Breast epithelium (tissue), 4 donors: ENCODE measurements around the gene RBM28. TPM values are rescaled to one million over a fixed set of nuclear protein-coding genes. Genes with fewer than 3 reads are reported as not detected.

Experiments used
- DNase-seq, 2 donors: peaks; one replicate each; pipeline ENCODE4 v3.0.0-alpha.2; 2019; ENCODE audit warnings: low spot score in 2 of 2
- H3K27ac ChIP-seq, 2 donors: fragments of 200-600 bp; sonication (generic) in 1 of 2; one replicate each; pipeline ENCODE4 v1.5.1; 2016 to 2019; ENCODE audit warnings: mild to moderate bottlenecking in 1 of 2
- H3K27me3 ChIP-seq, 2 donors: fragments of 200-600 bp; sonication (generic) in 1 of 2; one replicate each; pipeline versions ENCODE4 v1.5.1 to v1.6.0; 2017 to 2019; ENCODE audit warnings: control low read depth in 1 of 2, mild to moderate bottlenecking in 1 of 2
- H3K36me3 ChIP-seq: fragments of 200-600 bp; one replicate; pipeline ENCODE4 v1.5.1; 2019
- H3K4me1 ChIP-seq, 2 donors: fragments of 200-600 bp; sonication (generic); one replicate each; pipeline ENCODE4 v1.5.1; 2016 to 2019; ENCODE audit warnings: control low read depth in 1 of 2
- H3K4me3 ChIP-seq, 3 donors: fragments of 200-600 bp; sonication (generic); 1 replicate in 2 of 3; 2 replicates in 1 of 3; pipeline ENCODE4 v1.5.1; 2016 to 2019; ENCODE audit warnings: mild to moderate bottlenecking in 3 of 3, moderate library complexity in 2 of 3
- H3K9me3 ChIP-seq, 2 donors: fragments of 200-600 bp; sonication (generic) in 1 of 2; one replicate each; pipeline ENCODE4 v1.5.1; 2016 to 2019; ENCODE audit warnings: control low read depth in 1 of 2
- POLR2A ChIP-seq: fragments of 450-650 bp; IDR thresholded peaks from one replicate; pipeline ENCODE4 v1.6.1; 2016; ENCODE audit warnings: antibody characterized with exemption, mild to moderate bottlenecking, moderate library complexity
- POLR2AphosphoS5 ChIP-seq, 3 donors: sonication (generic); formaldehyde crosslinking; IDR thresholded peaks; one replicate each; pipeline ENCODE4 v1.6.1; 2017; ENCODE audit warnings: antibody characterized with exemption in 3 of 3
- intact Hi-C: fragments of 100-400 bp; cut with DNase I; formaldehyde crosslinking; loops from one replicate; pipeline ENCODE4 v1.15.1; 2023; ENCODE audit warnings: low total_unique reads
- total RNA-seq, 3 donors: library from RNA; depleted of rRNA; stranded (reverse); fragments of >200 nt; gene quantifications; one replicate each; pipeline ENCODE4 v1.1.0, GENCODE V29; 2016
- TF ChIP-seq, protein P1 (sequence below), 3 donors: fragments of 450-650 bp; IDR thresholded peaks; one replicate each; pipeline ENCODE4 v1.5.1; 2016 to 2017; ENCODE audit warnings: antibody characterized with exemption in 3 of 3, mild to moderate bottlenecking in 3 of 3, moderate library complexity in 3 of 3

Gene RBM28
- total RNA-seq, 3 donors from 2014 or later = 28.8 to 47.5 (median 35.7) TPM

DNA sequence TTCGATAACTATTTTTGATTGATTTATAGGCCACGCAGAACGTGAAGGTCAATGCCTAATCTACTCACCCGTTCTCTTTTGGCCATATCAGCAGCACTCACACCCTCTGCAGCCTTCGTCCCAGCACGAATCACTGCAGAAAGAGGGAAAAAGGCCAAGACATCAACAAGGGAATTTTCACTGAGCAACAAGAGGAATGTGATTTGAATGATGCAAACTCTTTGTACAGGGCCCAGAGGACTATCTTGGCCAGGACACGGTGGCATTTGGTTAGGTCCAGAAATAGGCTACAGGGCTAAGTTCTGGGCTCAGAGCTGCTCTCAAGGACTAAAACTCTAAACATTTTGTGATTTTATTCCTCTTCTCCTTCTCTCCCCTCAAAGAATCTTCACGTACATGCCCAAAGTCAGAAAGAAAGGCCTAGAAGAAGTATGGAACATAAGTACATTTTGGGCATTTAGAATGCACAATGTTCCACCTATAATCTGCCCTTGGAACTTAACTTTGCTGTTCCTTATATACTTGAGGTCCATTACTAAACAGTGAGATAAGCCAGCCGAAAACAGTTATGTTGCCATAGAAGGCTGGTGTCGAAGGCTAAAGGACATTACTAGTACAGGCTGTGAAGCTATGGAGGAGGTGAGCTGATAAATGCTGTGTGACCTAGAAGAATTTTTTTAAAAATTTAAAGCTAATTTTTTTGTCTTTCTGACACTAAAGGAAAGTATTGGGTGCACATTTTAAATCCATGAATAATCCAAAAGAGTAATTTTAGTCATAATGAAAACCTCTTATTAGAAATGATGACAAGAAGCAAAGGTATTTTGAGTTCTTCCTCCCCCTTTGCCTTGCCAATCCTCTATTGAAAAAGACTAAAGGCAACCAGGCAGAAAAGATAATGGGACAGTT lies 20.0 kb downstream of the RBM28 start:
- Histone ChIP-seq H3K4me3 (no peak overlapping the region), H3K4me1 (no peaks in the 10 kb centered on the region), H3K36me3 (peaks cover 13% of the 10 kb centered on the region), H3K9me3 (no peaks in the 10 kb centered on the region), H3K27me3 (no peaks in the 10 kb centered on the region), H3K27ac (no peak overlapping the region)
- no peak for DNase-seq
- intact Hi-C loops = no loop called here
- TF ChIP-seq, protein P1, sequence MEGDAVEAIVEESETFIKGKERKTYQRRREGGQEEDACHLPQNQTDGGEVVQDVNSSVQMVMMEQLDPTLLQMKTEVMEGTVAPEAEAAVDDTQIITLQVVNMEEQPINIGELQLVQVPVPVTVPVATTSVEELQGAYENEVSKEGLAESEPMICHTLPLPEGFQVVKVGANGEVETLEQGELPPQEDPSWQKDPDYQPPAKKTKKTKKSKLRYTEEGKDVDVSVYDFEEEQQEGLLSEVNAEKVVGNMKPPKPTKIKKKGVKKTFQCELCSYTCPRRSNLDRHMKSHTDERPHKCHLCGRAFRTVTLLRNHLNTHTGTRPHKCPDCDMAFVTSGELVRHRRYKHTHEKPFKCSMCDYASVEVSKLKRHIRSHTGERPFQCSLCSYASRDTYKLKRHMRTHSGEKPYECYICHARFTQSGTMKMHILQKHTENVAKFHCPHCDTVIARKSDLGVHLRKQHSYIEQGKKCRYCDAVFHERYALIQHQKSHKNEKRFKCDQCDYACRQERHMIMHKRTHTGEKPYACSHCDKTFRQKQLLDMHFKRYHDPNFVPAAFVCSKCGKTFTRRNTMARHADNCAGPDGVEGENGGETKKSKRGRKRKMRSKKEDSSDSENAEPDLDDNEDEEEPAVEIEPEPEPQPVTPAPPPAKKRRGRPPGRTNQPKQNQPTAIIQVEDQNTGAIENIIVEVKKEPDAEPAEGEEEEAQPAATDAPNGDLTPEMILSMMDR (IDR thresholded peaks at IDR 0.05) = no peak
- TF ChIP-seq POLR2AphosphoS5 (IDR thresholded peaks at IDR 0.05) = no peak
- no peak for TF ChIP-seq POLR2A

DNA sequence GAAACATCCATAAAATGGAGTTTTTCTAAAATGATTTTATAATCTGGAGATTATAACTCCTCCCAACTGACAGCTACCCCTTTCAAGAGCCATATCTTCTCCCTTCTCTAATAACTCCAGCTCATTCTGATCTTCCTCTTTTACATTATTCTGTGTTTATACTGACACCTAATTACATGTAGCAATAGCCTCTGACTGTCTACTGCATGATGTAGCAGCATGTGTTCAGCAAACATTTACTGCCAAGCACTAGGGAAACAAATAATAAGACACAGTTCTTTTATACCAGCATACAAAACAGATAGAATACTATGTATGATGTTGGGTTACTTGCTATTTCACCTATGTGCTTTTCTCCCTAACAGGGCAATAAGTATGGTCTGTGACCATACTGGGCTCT lies 20.7 kb downstream of the RBM28 start:
- H3K9me3 ChIP-seq = no peaks in the 10 kb centered on the region
- DNase-seq = no peak
- H3K27me3 ChIP-seq = no peaks in the 10 kb centered on the region
- H3K4me1 ChIP-seq = no peaks in the 10 kb centered on the region
- peaks cover 14% of the 10 kb centered on the region for H3K36me3 ChIP-seq
- no peak overlapping the region for H3K27ac ChIP-seq
- intact Hi-C loops = no loop called here
- TF ChIP-seq POLR2A = no peak
- TF ChIP-seq, protein P1 (IDR thresholded peaks at IDR 0.05) = no peak
- no peak for TF ChIP-seq POLR2AphosphoS5 (IDR thresholded peaks at IDR 0.05)
- no peak overlapping the region for H3K4me3 ChIP-seq

DNA sequence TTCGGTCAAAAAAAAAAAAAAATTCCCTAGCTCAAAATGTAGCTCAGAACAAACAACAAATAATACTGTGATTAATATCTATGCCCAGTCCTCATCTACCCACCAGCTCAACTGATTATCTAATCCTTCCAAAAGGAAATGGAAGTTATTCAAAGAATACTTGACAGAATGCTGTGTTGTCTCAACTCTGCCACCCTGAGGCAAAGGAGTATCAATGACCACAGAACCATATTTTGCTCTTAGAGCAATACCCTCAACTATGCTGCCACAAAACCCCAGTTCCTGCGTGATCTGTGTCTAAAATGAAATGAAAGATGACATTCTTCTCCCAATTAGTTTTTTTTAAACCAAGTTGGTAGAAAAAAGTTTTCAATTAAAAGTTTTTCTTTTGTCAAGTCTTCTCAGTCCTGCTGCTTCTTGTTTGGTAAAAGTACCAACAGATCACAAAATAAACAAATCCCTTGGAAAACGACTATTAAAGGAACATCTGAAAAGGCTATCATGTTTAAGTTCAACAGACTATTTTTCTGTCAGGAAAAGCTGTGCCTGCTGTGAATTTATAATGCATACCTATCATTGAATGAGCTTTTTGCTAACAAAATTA lies 21.6 kb downstream of the RBM28 start:
- H3K36me3 ChIP-seq = peaks cover 14% of the 10 kb centered on the region
- no peak overlapping the region for H3K27ac ChIP-seq
- TF ChIP-seq POLR2AphosphoS5 (IDR thresholded peaks at IDR 0.05) = no peak
- TF ChIP-seq, protein P1 (IDR thresholded peaks at IDR 0.05) = peak in 2 of 3 donors; percentile 27 to 35
- no peak for DNase-seq
- H3K27me3 ChIP-seq = no peaks in the 10 kb centered on the region
- no peaks in the 10 kb centered on the region for H3K9me3 ChIP-seq
- intact Hi-C loops = no loop called here
- no peaks in the 10 kb centered on the region for H3K4me1 ChIP-seq
- H3K4me3 ChIP-seq = no peak overlapping the region

DNA sequence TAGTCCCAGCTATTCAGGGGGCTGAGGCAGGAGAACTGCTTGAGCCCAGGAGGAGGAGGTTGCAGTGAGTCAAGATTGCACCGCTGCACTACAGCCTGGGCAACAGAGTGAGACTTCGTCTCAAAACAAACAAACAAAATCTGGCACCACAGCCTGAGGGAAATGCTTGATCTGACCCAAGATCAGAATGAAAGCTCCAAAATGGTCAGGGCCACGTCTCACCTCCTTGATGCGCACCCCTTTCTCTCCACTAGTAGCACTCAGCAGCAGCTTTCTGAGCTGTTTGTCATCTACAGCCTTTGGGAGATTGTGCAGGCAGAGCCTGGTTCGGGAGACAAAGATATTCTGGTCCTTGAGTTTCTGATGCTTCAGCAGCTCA lies 22.7 kb downstream of the RBM28 start:
- Histone ChIP-seq H3K27ac (no peak overlapping the region), H3K36me3 (peaks cover 14% of the 10 kb centered on the region), H3K4me3 (no peak overlapping the region), H3K27me3 (no peaks in the 10 kb centered on the region), H3K4me1 (no peaks in the 10 kb centered on the region), H3K9me3 (no peaks in the 10 kb centered on the region)
- intact Hi-C loops = no loop called here
- DNase-seq = no peak
- TF ChIP-seq, protein P1 (IDR thresholded peaks at IDR 0.05) = no peak
- TF ChIP-seq POLR2AphosphoS5 (IDR thresholded peaks at IDR 0.05) = no peak

DNA sequence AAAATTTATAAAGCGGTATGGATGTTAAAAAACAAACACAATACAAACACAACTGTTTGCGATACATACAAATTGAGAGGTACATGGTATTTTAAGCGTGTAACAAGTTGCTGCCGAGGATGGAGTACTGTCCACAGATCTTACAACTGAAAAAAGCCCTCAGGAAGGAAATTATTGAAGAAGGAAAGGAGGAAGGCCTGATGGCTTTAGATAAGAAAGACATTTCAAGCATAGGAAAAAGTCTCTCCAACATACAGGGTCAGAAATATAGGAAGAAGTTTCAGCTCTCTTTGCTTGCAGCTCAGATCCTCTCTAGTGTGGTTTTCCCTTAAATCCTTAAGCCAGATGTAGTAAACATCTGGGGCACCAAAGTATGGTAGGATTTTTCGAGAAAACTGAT lies 25.0 kb downstream of the RBM28 start:
- H3K9me3 ChIP-seq = no peaks in the 10 kb centered on the region

More for the DNA sequence above, 25.0 kb downstream of the RBM28 start:
- TF ChIP-seq, protein P1 (IDR thresholded peaks at IDR 0.05) = no peak
- TF ChIP-seq POLR2AphosphoS5 (IDR thresholded peaks at IDR 0.05) (no peak), POLR2A (no peak)
- Histone ChIP-seq H3K4me1 (no peaks in the 10 kb centered on the region), H3K27me3 (no peaks in the 10 kb centered on the region), H3K27ac (no peak overlapping the region), H3K36me3 (peaks cover 14% of the 10 kb centered on the region), H3K4me3 (no peak overlapping the region)
- no peak for DNase-seq
- intact Hi-C loops = no loop called here
